Measurements from ENCODE around the gene FAM135A.

DNA sequence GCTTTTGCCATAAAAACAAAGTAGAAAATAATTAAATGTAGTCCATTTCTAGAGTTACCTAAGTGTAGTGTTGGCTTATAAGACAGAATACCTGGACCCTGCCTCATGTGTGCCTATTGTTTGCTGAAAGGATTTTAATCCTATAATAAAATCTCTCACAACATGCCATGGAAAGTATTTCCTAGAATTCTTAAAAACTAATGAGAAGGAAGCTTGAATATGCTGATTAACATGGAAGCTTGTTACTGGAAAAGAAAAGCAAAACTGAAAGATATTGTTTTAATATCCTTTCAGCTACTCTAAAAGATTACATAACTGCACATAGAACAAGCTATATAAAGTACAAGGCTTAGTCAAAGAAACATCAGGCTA, 18.0 kb upstream of the FAM135A start:
- TF ChIP-seq CTCF (tag by site-specific recombination; IDR thresholded peaks at IDR 0.05) (no peak), ZNF24 (tag by site-specific recombination; IDR thresholded peaks at IDR 0.05) (no peak), REST (tag by site-specific recombination; IDR thresholded peaks at IDR 0.05) (no peak), ZBTB44 (tag by site-specific recombination; IDR thresholded peaks at IDR 0.05) (no peak), ZNF146 (tag by site-specific recombination; IDR thresholded peaks at IDR 0.05) (no peak)

Measured in HEK293 (cell line).